Endothelial cell (in vitro differentiated cells): ENCODE measurements around the gene EFNA1. TPM values are rescaled to one million over a fixed set of nuclear protein-coding genes. Genes with fewer than 3 reads are reported as not detected.

Experiments
- DNase-seq: peaks from one replicate; pipeline ENCODE4 v3.0.0; 2021; ENCODE audit warnings: low spot score
- H3K27ac Mint-ChIP-seq: one replicate; pipeline ENCODE4 v1.8.0; 2021; ENCODE audit warnings: mixed read lengths, inconsistent platforms; ENCODE audit not compliant: unreplicated experiment
- H3K27me3 Mint-ChIP-seq: one replicate; pipeline ENCODE4 v1.8.0; 2021; ENCODE audit warnings: mild to moderate bottlenecking, moderate library complexity, mixed read lengths, inconsistent platforms; ENCODE audit not compliant: unreplicated experiment
- H3K36me3 Mint-ChIP-seq: one replicate; pipeline ENCODE4 v1.8.0; 2021; ENCODE audit warnings: mild to moderate bottlenecking, low read depth, mixed read lengths, inconsistent platforms; ENCODE audit not compliant: unreplicated experiment
- H3K4me1 Mint-ChIP-seq: one replicate; pipeline ENCODE4 v1.8.0; 2021; ENCODE audit warnings: mild to moderate bottlenecking, mixed read lengths, inconsistent platforms; ENCODE audit not compliant: unreplicated experiment
- H3K4me3 Mint-ChIP-seq: one replicate; pipeline ENCODE4 v1.8.0; 2021; ENCODE audit warnings: mild to moderate bottlenecking, mixed read lengths, inconsistent platforms; ENCODE audit not compliant: unreplicated experiment
- H3K9me3 Mint-ChIP-seq: one replicate; pipeline ENCODE4 v1.8.0; 2021; ENCODE audit warnings: mixed read lengths, inconsistent platforms; ENCODE audit not compliant: unreplicated experiment
- CTCF ChIP-seq: fragments of 200-600 bp; sonication (generic); IDR thresholded peaks from one replicate; pipeline ENCODE4 v1.5.0; 2021; ENCODE audit warnings: antibody characterized with exemption; ENCODE audit not compliant: unreplicated experiment
- total RNA-seq: library from RNA; stranded (reverse); fragmentation: NEBNext Ultra II Directional; extraction: Animal tissue kit (Norgen Biotek cat#: 25700); gene quantifications from one replicate; pipeline ENCODE4 v1.2.1, GENCODE V29; 2021; ENCODE audit not compliant: unreplicated experiment

EFNA1 gene
- total RNA-seq, 1 donor from 2014 or later: 413 TPM

- Mint-ChIP-seq H3K27ac (no peak overlapping the region), H3K4me1 (peaks cover 20% of the 10 kb centered on the region), H3K27me3 (peaks cover 22% of the 10 kb centered on the region), H3K36me3 (peaks cover 9% of the 10 kb centered on the region), H3K9me3 (no peaks in the 10 kb centered on the region), H3K4me3 (peak overlapping the region; percentile 70)
- TF ChIP-seq CTCF: no peak
- DNase-seq: no peak
Measured at GRCh38 chr1:155086856-155087535, 40.7 kb upstream of the EFNA1 start.

- Mint-ChIP-seq H3K4me3 (peak overlapping the region; percentile 29), H3K36me3 (peaks cover 14% of the 10 kb centered on the region), H3K27ac (no peak overlapping the region), H3K4me1 (peaks cover 32% of the 10 kb centered on the region), H3K9me3 (no peaks in the 10 kb centered on the region), H3K27me3 (peaks cover 15% of the 10 kb centered on the region)
- peak; percentile 99 for TF ChIP-seq CTCF
- DNase-seq: peak; percentile 95
Measured at GRCh38 chr1:155091071-155092051, 36.3 kb upstream of the EFNA1 start.

- H3K36me3 Mint-ChIP-seq: peaks cover 14% of the 10 kb centered on the region
- no peak overlapping the region for H3K4me3 Mint-ChIP-seq
- H3K9me3 Mint-ChIP-seq: no peaks in the 10 kb centered on the region
- no peak for DNase-seq
- TF ChIP-seq CTCF: no peak
- H3K4me1 Mint-ChIP-seq: peaks cover 30% of the 10 kb centered on the region
- peaks cover 15% of the 10 kb centered on the region for H3K27me3 Mint-ChIP-seq
- no peak overlapping the region for H3K27ac Mint-ChIP-seq
Measured at GRCh38 chr1:155092131-155092530, 35.5 kb upstream of the EFNA1 start.

- TF ChIP-seq CTCF: no peak
- no peak overlapping the region for H3K27ac Mint-ChIP-seq
Measured at GRCh38 chr1:155092641-155093040, 35.0 kb upstream of the EFNA1 start.

More at GRCh38 chr1:155092641-155093040, 35.0 kb upstream of the EFNA1 start:
- no peaks in the 10 kb centered on the region for H3K9me3 Mint-ChIP-seq
- no peak for DNase-seq
- peaks cover 12% of the 10 kb centered on the region for H3K27me3 Mint-ChIP-seq
- peaks cover 25% of the 10 kb centered on the region for H3K4me1 Mint-ChIP-seq
- H3K4me3 Mint-ChIP-seq: peak overlapping the region; percentile 33
- H3K36me3 Mint-ChIP-seq: peaks cover 8% of the 10 kb centered on the region
